Inferior parietal cortex (tissue), 1 donor: ENCODE results near the gene KRT35.

Experiments
- DNase-seq: peaks from one replicate; pipeline ENCODE4 v3.0.0-alpha.2; 2016; ENCODE audit errors: extremely low spot score

KRT35 gene

DNA sequence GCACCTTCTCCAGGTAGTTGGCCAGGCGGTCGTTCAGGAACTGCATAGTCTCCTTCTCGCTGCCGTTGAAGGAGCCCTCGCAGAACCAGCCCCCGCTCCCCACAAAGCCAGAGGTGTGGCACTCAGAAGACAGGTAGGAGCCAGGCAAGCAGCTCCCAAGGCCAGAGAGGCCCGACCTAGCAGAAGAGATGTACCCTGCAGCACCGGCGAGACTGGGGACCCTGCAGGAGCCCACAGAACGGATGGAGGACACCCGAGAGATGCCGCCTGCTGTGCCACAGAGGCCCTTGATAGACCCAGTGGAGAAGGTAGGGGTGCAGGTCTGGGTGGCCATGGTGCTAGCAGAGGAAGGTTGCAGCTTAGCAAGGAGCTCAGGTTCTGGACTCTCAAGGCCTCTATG, 8.6 kb upstream of the KRT35 start, which contains the start of gene KRT36:
KRT36 (minus strand) TSS at position 380 of the 400 bp plus-strand sequence; CDS start at position 334, 46 bp downstream.
- no peak for DNase-seq

GRCh38 chr17:41486809-41487530, 6.0 kb upstream of the KRT35 start:
- DNase-seq = no peak

- no peak for DNase-seq
These were observed 5.4 kb upstream of the KRT35 start for GRCh38 chr17:41486316-41486715.

- DNase-seq = no peak
These were observed 4.3 kb upstream of the KRT35 start for GRCh38 chr17:41484920-41485904.

DNA sequence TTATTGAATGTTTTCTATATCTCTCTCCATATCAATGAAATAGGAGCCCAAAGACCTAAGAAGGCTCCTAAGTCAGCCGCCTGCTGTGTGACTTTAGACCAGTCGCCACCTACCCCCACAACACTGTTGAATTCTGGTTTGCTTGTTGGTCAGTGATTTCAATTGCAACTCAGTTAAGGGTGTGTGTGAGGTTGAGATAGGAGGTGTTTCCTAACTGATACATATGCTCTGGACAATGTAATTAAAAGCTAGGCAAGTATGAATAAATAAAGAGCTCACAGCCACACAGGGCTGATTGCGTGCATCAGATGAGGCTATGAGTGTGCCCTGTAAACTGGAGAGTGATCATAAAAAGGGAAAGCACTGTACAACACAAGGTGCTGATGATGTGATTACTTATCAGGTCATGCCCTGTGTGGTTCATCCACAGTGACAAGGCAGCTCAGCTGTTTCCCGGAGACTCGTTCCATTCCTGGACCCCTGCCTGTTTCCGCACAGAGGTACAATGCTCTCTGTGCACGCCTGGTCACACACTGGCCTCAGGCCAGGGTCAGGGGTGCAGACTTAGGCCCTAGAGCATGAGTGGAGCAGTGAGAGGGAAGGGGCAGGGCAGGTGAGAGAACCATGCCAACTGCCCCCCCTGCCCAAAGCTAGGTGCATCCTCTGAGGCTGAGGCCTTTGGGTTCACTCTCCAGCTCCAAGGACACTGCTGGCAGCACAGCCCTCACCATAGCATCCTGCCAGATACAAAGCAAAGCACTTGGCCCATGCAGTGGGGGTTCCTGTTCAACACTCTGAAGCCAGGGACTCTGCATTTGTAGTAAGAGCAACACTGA, 3.3 kb upstream of the KRT35 start:
- no peak for DNase-seq

GRCh38 chr17:41483531-41483930, 2.6 kb upstream of the KRT35 start:
- DNase-seq = no peak

DNA sequence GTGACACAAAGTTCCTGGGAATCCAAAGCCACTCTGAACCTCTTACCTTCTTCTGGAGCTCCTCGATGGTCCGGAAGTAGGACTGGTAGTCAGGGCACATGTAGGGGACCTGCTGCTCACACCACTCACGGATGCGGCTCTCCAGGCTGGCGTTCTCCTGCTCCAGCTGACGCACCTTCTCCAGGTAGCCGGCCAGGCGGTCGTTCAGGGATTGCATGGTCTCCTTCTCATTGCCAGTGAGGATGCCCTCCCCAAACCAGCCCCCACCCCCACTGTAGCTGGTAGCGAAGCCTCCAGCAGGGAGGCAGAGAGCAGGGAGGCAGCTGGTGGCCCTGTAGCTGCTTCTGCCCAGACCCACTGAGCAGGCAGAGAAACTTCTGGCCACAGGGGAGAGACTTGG, 370 bp downstream of the KRT35 start:
- DNase-seq = no peak

GRCh38 chr17:41480136-41480535, 815 bp downstream of the KRT35 start:
- no peak for DNase-seq

DNA sequence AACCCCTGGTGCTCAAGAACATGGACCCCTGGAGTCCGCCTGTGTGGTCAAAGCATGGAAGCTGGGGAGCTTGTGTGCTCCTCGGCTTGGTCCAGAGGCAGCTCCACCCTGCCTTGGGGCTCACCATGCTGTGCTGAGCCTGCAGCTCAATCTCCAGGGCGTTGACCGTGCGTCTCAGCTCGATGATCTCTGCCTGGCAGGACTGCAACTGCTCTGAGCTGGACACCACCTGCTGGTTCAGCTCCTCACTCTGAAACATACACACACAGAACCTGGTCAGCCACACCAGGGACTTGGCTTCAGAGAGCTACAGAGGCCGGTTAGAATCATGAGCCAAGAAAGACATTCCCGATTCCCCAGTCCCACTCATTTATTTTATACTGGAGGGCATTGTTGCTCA, 2.7 kb downstream of the KRT35 start:
- DNase-seq = no peak

- no peak for DNase-seq
These were observed 3.8 kb downstream of the KRT35 start for GRCh38 chr17:41476866-41477815.

DNA sequence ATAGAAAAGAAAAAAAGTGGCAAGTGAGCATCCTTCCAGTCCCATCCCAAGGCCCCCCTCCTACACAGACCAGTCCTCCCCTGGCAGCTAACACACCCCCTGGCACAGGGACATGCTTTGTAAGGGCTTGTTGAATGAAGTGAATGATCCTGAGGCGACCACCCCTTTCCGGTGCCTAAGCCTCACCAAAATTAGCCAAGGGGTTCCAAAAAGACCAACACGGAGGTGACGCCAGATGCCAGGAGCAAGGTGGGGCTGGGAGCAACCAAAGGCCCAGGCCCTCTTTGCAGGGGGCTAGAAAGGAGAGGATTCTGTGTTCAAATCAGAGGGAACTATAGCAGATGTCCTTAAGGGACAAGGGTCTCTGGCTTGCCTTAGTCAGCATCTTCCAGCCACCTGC, 5.5 kb downstream of the KRT35 start:
- no peak for DNase-seq

- DNase-seq = no peak
These were observed 6.1 kb downstream of the KRT35 start for GRCh38 chr17:41474863-41475262.

- no peak for DNase-seq
These were observed 12.6 kb downstream of the KRT35 start for GRCh38 chr17:41468346-41468745.

DNA sequence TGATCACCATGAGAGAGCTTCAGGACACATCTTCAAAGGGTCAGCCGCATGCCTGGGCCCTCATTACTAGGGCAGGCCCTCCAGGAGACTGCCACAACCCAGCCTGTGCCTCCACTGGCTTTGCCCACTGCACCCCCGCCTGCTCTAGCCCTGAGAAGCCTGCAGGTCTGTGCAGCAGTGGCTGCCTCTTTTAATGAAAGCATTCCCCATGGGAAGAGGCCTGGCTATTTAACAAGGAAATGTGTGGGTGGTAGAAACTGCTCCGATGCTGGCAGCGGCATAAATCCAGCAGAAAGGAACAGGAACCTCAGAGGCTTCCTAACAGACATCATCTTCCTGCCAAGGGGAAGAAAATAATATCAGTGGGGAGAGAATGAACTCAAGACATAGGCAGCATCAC, 13.4 kb downstream of the KRT35 start:
- DNase-seq = no peak

DNA sequence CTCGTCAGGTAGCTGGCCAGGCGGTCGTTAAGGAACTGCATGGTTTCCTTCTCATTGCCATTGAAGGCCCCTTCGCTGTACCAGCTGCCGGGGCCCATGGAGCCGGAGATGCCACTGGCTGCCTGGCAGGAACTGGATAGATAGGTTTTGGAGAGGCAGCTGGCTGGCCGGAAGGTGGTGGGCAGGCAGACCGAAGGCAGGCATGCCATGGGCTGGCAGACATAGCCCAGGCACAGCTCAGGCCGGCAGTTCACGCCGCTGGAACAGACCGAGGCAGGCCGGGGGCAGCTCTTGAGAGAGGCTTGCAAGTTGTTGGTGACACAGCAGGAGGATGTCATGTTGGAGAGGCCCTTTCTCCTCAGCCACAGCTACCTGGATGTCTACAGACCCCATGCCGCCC, 14.0 kb downstream of the KRT35 start, which contains the start of gene KRT32:
KRT32 (minus strand) TSS at position 399 of the 400 bp plus-strand sequence; CDS start at position 338, 61 bp downstream.
- no peak for DNase-seq

DNA sequence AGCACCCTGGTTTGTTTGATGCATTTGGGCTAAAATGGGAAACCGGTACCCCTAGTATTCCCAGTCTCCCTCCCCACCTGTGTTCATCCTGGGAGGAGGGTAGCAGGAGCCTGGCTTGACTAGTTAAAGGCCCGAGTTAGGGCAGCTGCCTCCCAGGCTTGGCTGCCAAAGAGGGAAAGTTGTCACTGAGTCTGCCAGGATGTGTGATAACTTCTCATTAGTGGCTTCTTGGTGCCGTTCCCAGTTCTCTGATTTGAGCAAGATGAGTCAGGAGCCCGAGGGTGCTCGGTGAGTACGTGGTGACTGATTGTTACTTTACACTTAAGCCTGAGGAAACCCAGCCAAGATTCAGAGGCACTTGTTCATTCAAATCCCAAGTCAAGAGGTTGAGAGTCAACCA, 16.3 kb downstream of the KRT35 start:
- DNase-seq = peak; percentile 66

DNA sequence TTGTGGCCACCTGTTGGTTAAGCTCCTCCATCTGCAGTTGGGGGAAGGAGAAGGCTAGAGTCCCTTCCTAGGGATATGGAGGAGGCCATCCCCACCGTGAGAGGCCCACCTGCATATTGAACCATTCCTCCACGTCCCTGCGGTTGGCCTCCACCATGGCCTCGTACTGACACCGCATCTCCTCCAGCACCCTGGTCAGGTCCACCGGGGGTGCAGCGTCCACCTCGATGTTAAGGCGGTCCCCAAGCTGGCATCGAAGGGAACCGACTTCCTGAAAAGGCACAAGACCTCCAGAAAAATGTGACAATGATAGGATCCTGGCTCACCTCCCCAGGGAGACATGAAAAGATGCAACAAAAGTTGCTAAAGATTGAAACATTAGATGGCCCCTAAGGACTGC, 16.8 kb downstream of the KRT35 start:
- DNase-seq = no peak

DNA sequence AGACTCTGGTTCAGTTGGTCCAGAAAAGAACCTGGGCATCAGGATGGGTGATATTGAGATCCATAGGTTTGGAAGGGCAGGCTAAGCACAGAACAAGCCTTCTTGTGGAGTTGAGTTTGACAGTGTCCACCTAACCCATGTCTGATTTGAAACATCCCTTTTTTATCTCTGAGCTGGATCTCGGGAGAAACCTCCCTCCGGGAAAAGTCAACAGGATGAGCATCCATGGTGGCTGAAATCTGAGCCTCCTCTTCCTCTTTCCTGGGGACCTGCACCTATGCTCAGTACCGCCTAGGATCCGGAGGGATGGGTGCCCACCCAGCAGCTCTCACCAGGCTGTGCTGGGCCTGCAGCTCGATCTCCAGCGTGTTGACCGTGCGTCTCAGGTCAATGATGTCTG, 17.2 kb downstream of the KRT35 start:
- no peak for DNase-seq

DNA sequence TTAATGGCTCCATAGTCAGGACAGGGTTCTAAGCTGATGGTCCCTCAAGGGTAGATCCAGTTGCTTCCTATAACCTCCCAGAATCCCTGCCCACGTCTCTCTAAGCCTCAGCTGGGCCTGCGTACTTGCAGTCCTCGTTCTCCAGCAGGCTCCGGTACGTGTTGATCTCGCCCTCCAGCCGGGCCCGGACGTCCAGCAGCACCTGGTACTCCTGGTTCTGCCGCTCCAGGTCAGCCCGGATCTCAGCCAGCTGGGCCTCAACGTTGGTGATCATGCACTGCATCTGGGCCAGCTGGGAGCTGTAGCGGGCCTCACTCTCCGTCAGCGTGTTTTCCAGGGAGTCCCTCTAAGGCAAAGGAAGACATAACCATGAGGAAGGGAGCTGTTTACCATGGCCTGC, 18.2 kb downstream of the KRT35 start:
- no peak for DNase-seq

DNA sequence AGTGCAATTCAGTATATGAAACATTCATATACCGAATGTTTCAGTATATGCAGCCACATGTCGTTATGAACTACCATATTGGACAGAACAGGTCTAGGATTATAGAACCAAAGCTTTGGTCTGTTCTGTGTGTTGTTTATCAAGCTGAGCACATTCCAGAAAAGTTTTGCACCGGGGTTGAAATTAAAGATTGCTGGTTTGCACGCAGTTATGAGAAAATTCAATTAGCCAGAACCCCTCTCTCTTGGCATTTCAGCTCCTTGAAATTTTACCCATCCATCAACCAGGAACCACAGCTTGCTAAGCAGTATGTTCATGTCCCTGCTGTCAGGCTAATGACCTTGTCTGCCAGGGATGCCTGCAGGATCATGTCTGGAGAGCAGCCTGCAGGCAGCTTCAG, 23.3 kb downstream of the KRT35 start:
- DNase-seq = no peak

- no peak for DNase-seq
These were observed 24.7 kb downstream of the KRT35 start for GRCh38 chr17:41456204-41456603.
